GM12872 (cell line): ENCODE results near the gene FARP1.

ENCODE experiments used
- TF ChIP-seq, protein P1 (sequence below): IDR thresholded peaks from 3 replicates; pipeline ENCODE4 v1.5.1; 2011; ENCODE audit warnings: low read depth, mild to moderate bottlenecking, low read length, moderate library complexity; ENCODE audit not compliant: insufficient read depth

FARP1 gene

GRCh38 chr13:98222816-98223215 lies 79.9 kb downstream of the FARP1 start:
- TF ChIP-seq, protein P1, sequence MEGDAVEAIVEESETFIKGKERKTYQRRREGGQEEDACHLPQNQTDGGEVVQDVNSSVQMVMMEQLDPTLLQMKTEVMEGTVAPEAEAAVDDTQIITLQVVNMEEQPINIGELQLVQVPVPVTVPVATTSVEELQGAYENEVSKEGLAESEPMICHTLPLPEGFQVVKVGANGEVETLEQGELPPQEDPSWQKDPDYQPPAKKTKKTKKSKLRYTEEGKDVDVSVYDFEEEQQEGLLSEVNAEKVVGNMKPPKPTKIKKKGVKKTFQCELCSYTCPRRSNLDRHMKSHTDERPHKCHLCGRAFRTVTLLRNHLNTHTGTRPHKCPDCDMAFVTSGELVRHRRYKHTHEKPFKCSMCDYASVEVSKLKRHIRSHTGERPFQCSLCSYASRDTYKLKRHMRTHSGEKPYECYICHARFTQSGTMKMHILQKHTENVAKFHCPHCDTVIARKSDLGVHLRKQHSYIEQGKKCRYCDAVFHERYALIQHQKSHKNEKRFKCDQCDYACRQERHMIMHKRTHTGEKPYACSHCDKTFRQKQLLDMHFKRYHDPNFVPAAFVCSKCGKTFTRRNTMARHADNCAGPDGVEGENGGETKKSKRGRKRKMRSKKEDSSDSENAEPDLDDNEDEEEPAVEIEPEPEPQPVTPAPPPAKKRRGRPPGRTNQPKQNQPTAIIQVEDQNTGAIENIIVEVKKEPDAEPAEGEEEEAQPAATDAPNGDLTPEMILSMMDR, result no peak

- TF ChIP-seq, protein P1, result no peak
Measured at GRCh38 chr13:98223741-98224140, 80.8 kb downstream of the FARP1 start.

DNA sequence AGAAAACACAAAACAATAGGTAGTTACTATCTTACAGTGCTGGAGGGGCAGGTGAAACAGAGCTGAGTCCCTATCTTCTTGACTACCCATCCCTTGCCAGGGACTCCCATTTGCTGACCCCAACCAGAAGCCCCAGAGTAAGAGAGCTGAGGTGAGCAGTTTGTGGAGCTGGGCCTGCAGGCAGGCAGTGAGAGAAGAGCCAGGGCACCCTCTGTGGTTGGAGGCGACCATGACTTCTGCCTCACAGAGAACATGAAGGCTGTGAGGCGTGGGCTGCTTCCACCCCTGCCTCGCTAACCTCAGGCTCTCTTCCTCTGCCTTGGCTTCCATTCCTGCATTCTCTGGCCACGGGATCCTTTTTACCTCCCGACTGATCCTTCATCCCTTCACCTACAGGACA lies 81.7 kb downstream of the FARP1 start:
- TF ChIP-seq, protein P1, result no peak

DNA sequence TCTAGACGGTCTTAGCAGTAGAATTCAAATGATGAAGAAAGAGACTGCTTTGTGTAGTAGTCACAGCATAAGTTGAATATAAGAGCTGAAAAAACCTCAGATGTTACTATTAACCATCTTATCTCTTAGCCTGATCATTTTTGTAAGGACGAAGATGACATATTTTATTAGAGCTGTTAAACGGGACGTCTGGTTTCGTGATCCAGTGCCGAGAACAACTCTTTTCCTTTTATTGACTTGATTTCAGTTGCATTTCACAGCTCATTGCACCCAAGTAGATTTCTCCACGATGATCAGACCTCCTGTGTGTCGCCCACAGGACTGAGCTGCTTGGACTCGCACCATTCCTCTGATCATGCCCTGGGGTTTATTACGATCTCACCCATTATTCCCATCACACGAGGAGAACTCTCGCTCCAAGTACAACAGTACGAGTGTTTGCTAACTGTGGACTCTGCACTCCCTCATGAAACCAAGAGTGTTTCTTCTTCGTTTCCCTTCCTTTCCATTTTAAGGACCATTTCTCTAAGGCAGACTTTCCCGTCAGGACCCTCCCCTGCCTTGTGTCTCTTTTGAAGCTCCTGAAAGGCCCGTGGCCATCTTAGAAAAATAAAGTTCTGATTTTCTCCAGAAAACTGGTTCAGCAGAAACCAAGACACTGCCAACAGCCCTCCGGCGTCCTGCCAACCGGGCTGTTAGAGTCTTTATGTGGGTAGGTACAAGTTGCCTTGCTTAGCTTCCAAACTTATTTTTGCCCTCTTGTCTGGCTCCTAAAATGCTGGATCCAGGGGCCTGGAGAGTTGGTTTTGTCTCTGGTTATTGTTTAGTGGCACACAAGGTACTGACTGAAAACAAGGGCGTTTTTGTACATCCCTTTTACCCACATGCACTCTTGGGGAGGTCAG lies 82.4 kb downstream of the FARP1 start:
- TF ChIP-seq, protein P1, result no peak

- TF ChIP-seq, protein P1, result no peak
Measured at GRCh38 chr13:98226496-98226895, 83.6 kb downstream of the FARP1 start.

- TF ChIP-seq, protein P1, result no peak
Measured at GRCh38 chr13:98228661-98229341, 85.9 kb downstream of the FARP1 start.

DNA sequence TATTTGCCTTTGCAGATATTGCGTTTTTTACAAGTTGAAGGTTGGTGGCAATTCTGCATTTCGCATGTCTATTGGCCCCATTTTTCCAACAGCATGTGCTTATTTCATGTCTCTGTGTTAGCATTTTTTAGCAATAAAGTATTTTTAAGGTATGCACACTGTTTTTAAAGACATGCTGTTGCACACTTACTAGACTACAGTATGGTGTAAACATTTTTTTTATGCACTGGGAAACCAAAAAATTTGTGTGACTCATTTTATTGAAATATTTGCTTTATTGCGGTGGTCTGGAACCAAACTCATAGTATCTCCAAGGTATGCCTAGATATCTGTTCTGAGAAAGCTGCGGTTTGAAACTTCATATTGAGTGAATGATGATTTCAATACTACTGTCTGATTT lies 89.6 kb downstream of the FARP1 start:
- TF ChIP-seq, protein P1, result no peak
